Liver (tissue), 3 donors: Measurements from ENCODE around the gene NCOR1.

ENCODE experiments used
- EGR1 ChIP-seq, 2 donors: IDR thresholded peaks; 2 replicates each; pipeline ENCODE4 v1.6.1; 2016 to 2018; ENCODE audit warnings: antibody characterized with exemption in 2 of 2, low read depth in 2 of 2
- RXRA ChIP-seq, 2 donors: IDR thresholded peaks; 2 replicates each; pipeline ENCODE4 v1.6.1; 2017 to 2018; ENCODE audit warnings: antibody characterized with exemption in 2 of 2, mild to moderate bottlenecking in 1 of 2
- TAF1 ChIP-seq: conservative IDR thresholded peaks from 2 replicates; pipeline ENCODE4 v1.6.1; 2016; ENCODE audit warnings: antibody characterized with exemption, mild to moderate bottlenecking
- YY1 ChIP-seq: IDR thresholded peaks from 2 replicates; pipeline ENCODE4 v1.6.1; 2016; ENCODE audit warnings: antibody characterized with exemption, mild to moderate bottlenecking
- TF ChIP-seq, protein P1 (sequence below): fragments of 150-350 bp; IDR thresholded peaks from 2 replicates; pipeline ENCODE4 v1.5.1; 2017; ENCODE audit warnings: improper control_type of control experiment, low read depth, low read length; ENCODE audit not compliant: missing input control
- TF ChIP-seq, protein P2 (sequence below): IDR thresholded peaks from 2 replicates; pipeline ENCODE4 v1.6.1; 2016; ENCODE audit warnings: antibody characterized with exemption
- donor health status: healthy.
- donor health status: healthy.

DNA sequence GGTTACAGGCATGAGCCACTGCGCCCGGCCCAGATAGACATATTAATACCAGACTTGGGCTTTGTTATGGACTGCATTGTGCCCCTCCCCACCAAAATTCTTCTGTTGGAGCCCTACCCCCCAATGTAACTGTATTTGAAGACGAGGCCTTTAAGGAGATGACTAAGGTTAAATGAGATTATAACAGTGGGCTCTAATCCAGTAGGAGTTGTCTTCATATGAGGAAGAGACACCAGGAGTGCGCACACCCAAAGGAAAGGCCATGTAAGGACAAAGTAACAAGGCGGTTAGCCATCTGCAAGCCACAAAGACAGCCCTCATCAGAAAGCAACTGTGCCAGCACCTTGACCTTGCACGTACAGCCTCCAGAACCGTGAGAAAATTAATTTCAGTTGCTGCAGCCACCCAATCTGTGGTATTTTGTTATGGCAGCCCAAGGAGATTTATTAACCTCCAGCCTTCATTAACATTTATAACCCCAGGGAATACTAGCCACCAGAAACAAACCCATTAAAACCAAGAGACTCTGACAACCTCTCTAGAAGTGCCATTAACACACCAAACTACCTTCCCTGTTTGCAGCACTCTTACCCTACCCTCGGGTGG lies 108.1 kb downstream of the NCOR1 start:
- TF ChIP-seq EGR1 (IDR thresholded peaks at IDR 0.05; ENCODE audit: low read depth in 2 of 2), result no peak
- TF ChIP-seq, protein P1, sequence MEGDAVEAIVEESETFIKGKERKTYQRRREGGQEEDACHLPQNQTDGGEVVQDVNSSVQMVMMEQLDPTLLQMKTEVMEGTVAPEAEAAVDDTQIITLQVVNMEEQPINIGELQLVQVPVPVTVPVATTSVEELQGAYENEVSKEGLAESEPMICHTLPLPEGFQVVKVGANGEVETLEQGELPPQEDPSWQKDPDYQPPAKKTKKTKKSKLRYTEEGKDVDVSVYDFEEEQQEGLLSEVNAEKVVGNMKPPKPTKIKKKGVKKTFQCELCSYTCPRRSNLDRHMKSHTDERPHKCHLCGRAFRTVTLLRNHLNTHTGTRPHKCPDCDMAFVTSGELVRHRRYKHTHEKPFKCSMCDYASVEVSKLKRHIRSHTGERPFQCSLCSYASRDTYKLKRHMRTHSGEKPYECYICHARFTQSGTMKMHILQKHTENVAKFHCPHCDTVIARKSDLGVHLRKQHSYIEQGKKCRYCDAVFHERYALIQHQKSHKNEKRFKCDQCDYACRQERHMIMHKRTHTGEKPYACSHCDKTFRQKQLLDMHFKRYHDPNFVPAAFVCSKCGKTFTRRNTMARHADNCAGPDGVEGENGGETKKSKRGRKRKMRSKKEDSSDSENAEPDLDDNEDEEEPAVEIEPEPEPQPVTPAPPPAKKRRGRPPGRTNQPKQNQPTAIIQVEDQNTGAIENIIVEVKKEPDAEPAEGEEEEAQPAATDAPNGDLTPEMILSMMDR, result no peak
- TF ChIP-seq YY1, result no peak
- no peak for TF ChIP-seq TAF1
- TF ChIP-seq RXRA (IDR thresholded peaks at IDR 0.05), result no peak
- TF ChIP-seq, protein P2, sequence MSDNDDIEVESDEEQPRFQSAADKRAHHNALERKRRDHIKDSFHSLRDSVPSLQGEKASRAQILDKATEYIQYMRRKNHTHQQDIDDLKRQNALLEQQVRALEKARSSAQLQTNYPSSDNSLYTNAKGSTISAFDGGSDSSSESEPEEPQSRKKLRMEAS, result no peak
